ENCODE measurements around the gene CAPZB.

GRCh38 chr1:19472174-19472573, 13.2 kb downstream of the CAPZB start:
- TF ChIP-seq EZH2 (IDR thresholded peaks at IDR 0.05) (no peak), POLR2AphosphoS5 (IDR thresholded peaks at IDR 0.05; ENCODE audit: borderline replicate concordance, low read depth, low read length) (no peak)

Measured in SK-N-MC (cell line).